HG03457 (cell line): ENCODE measurements around the gene TGFB2.

Source experiments
- ATAC-seq: cut with Tn5 transposase; IDR thresholded peaks from one replicate; pipeline ENCODE4 v1.9.1; 2021; ENCODE audit warnings: moderate number of reproducible peaks; ENCODE audit not compliant: unreplicated experiment

TGFB2 gene

GRCh38 chr1:218383681-218384080, 38.5 kb downstream of the TGFB2 start:
- ATAC-seq, result no peak

- ATAC-seq, result no peak
These were observed 39.5 kb downstream of the TGFB2 start for GRCh38 chr1:218384581-218384993.

GRCh38 chr1:218388591-218388990, 43.5 kb downstream of the TGFB2 start:
- no peak for ATAC-seq

GRCh38 chr1:218390618-218391017, 45.5 kb downstream of the TGFB2 start:
- no peak for ATAC-seq

- ATAC-seq, result no peak
These were observed 47.6 kb downstream of the TGFB2 start for GRCh38 chr1:218392780-218393179.

- no peak for ATAC-seq
These were observed 49.3 kb downstream of the TGFB2 start for GRCh38 chr1:218394416-218394815.

GRCh38 chr1:218394989-218395388, 49.9 kb downstream of the TGFB2 start:
- no peak for ATAC-seq

- ATAC-seq, result no peak
These were observed 50.8 kb downstream of the TGFB2 start for GRCh38 chr1:218395916-218396315.

- ATAC-seq, result no peak
These were observed 52.7 kb downstream of the TGFB2 start for GRCh38 chr1:218397752-218398339.

GRCh38 chr1:218400624-218401023, 55.5 kb downstream of the TGFB2 start:
- no peak for ATAC-seq

GRCh38 chr1:218401441-218401997, 56.4 kb downstream of the TGFB2 start:
- ATAC-seq, result no peak

- ATAC-seq, result no peak
These were observed 57.1 kb downstream of the TGFB2 start for GRCh38 chr1:218401998-218402785.

- no peak for ATAC-seq
These were observed 57.6 kb downstream of the TGFB2 start for GRCh38 chr1:218402786-218403120.

GRCh38 chr1:218403300-218403699, 58.2 kb downstream of the TGFB2 start:
- ATAC-seq, result no peak

- no peak for ATAC-seq
These were observed 62.5 kb downstream of the TGFB2 start for GRCh38 chr1:218407630-218408029.

- no peak for ATAC-seq
These were observed 63.0 kb downstream of the TGFB2 start for GRCh38 chr1:218408135-218408534.

GRCh38 chr1:218408942-218409341, 63.8 kb downstream of the TGFB2 start:
- ATAC-seq, result no peak

- ATAC-seq, result no peak
These were observed 64.9 kb downstream of the TGFB2 start for GRCh38 chr1:218409946-218410510.

GRCh38 chr1:218411101-218411500, 66.0 kb downstream of the TGFB2 start:
- ATAC-seq, result no peak

GRCh38 chr1:218412171-218412570, 67.0 kb downstream of the TGFB2 start:
- no peak for ATAC-seq

- ATAC-seq, result no peak
These were observed 68.0 kb downstream of the TGFB2 start for GRCh38 chr1:218413179-218413578.
